Gastrocnemius medialis (tissue), 4 donors: Measurements from ENCODE around the gene TCN2.

Experiments
- CTCF ChIP-seq, 5 experiments: fragments of 450-650 bp in 3 of 5; fragments of 200-600 bp in 2 of 5; sonication (generic) in 2 of 5; IDR thresholded peaks in 4 of 5; conservative IDR thresholded peaks in 1 of 5; 1 replicate in 4 of 5; 2 replicates in 1 of 5; pipeline ENCODE4 v1.5.1; 2016 to 2019; ENCODE audit warnings: antibody characterized with exemption in 5 of 5, mild to moderate bottlenecking in 3 of 5, moderate library complexity in 3 of 5
- POLR2A ChIP-seq, 2 donors: fragments of 450-650 bp; IDR thresholded peaks; one replicate each; pipeline ENCODE4 v1.6.1; 2017; ENCODE audit warnings: antibody characterized with exemption in 2 of 2, mild to moderate bottlenecking in 2 of 2, moderate library complexity in 2 of 2

- no peak for TF ChIP-seq POLR2A (IDR thresholded peaks at IDR 0.05)
- no peak for TF ChIP-seq CTCF (IDR thresholded peaks at IDR 0.05 in 4 of 5, conservative IDR thresholded peaks at IDR 0.05 in 1 of 5)
These were observed 4.2 kb downstream of the TCN2 start for GRCh38 chr22:30611197-30611596.
